Measurements from ENCODE around the gene SLC6A11. TPM values are rescaled to one million over a fixed set of nuclear protein-coding genes. Genes with fewer than 3 reads are reported as not detected.

SLC6A11 gene
- total RNA-seq, 1 donor from 2014 or later = 0.19 TPM

DNA sequence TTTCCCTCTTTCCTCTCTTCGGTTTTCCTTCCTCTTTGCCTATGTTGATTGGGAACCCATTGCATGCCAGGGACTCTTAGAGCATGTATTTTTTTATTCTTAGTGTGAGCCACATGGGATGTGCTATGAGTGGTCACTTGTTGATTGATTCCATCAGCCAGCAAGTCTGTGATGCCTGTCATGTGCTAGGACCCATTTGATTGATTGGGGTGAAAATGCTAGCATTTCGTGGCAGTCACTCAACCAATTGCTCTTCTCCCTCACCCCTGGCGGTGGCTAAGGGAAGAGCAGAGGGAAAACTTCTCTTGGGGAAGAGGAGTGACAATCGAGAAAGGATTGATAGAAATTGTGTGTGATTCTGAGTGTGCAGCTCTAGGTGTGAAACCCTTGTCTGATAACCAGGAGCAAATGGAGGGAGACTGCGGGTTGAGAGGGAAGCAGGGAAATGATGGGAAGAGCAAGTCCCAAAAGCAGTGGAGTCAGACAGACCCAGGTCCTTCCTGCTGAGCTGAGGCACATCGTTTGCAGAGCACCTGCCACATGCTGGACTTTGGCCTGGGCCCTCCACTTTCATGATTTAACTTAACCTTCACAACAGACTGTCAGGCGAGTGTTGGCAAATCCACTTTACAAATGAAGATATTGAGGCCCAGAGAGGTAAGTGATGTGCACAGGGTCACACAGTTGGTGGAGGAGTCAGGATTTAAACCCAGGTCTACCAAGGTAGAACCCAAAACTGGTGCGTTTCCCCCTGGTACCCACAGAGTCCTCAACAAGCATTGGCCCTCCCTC, 40.0 kb downstream of the SLC6A11 start:
- Mint-ChIP-seq H3K9me3 (ENCODE audit: low read depth) (no peaks in the 10 kb centered on the region), H3K36me3 (ENCODE audit: insufficient read depth) (no peaks in the 10 kb centered on the region), H3K4me1 (ENCODE audit: low read depth) (no peaks in the 10 kb centered on the region), H3K27ac (no peak overlapping the region), H3K27me3 (peaks cover 43% of the 10 kb centered on the region), H3K4me3 (ENCODE audit: low read depth) (no peak overlapping the region)
- TF ChIP-seq, protein P1, sequence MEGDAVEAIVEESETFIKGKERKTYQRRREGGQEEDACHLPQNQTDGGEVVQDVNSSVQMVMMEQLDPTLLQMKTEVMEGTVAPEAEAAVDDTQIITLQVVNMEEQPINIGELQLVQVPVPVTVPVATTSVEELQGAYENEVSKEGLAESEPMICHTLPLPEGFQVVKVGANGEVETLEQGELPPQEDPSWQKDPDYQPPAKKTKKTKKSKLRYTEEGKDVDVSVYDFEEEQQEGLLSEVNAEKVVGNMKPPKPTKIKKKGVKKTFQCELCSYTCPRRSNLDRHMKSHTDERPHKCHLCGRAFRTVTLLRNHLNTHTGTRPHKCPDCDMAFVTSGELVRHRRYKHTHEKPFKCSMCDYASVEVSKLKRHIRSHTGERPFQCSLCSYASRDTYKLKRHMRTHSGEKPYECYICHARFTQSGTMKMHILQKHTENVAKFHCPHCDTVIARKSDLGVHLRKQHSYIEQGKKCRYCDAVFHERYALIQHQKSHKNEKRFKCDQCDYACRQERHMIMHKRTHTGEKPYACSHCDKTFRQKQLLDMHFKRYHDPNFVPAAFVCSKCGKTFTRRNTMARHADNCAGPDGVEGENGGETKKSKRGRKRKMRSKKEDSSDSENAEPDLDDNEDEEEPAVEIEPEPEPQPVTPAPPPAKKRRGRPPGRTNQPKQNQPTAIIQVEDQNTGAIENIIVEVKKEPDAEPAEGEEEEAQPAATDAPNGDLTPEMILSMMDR (IDR thresholded peaks at IDR 0.05; ENCODE audit: unreplicated experiment) = peak; percentile 59
- no peak for DNase-seq (ENCODE audit: low spot score, unreplicated experiment)

DNA sequence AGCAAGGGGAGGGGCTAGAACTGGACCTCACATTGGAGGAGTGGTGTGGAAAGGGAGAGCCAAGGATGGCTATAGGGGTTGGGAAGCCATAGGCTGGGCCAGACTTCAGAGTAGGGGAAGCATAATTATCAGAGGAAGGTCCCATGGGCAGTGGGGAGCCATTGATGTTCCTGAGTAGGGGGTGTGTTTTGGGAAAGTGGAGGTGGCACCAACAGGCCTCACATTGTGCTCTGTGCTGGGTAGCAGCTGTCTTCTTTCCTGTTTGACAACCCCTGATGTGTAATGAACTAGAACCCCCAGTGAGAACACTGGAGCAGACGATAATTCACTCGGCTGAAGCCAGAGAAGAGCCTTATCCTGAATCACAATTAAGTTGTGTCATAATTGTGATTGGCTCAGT, 41.2 kb downstream of the SLC6A11 start:
- DNase-seq (ENCODE audit: low spot score, unreplicated experiment) = no peak
- H3K27ac Mint-ChIP-seq = no peak overlapping the region
- H3K4me3 Mint-ChIP-seq (ENCODE audit: low read depth) = no peak overlapping the region
- TF ChIP-seq, protein P1 (IDR thresholded peaks at IDR 0.05; ENCODE audit: unreplicated experiment) = no peak
- H3K4me1 Mint-ChIP-seq (ENCODE audit: low read depth) = no peaks in the 10 kb centered on the region
- H3K27me3 Mint-ChIP-seq = peaks cover 54% of the 10 kb centered on the region
- H3K36me3 Mint-ChIP-seq (ENCODE audit: insufficient read depth) = no peaks in the 10 kb centered on the region
- H3K9me3 Mint-ChIP-seq (ENCODE audit: low read depth) = no peaks in the 10 kb centered on the region

DNA sequence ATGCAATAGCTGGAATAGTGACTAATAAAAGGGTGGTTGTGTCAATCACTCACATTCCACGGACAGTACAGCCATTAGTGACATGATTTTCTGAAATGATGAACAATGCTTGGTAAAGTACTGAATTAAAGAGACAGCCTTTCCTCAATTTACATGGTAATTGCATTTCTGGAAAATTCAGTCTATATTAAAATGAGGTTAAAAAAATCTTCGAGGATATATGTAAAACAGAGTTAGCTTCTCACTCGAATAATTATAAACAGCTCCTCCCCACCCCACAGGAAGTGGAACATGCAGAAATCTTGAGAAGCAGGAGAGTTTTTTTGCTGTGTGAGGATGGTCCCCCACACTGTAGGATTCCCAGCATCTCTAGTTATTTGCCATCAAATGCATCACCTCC, 42.1 kb downstream of the SLC6A11 start:
- Mint-ChIP-seq H3K9me3 (ENCODE audit: low read depth) (no peaks in the 10 kb centered on the region), H3K36me3 (ENCODE audit: insufficient read depth) (no peaks in the 10 kb centered on the region), H3K4me3 (ENCODE audit: low read depth) (no peak overlapping the region), H3K27me3 (peaks cover 56% of the 10 kb centered on the region), H3K4me1 (ENCODE audit: low read depth) (no peaks in the 10 kb centered on the region), H3K27ac (no peak overlapping the region)
- no peak for DNase-seq (ENCODE audit: low spot score, unreplicated experiment)
- TF ChIP-seq, protein P1 (IDR thresholded peaks at IDR 0.05; ENCODE audit: unreplicated experiment) = no peak

DNA sequence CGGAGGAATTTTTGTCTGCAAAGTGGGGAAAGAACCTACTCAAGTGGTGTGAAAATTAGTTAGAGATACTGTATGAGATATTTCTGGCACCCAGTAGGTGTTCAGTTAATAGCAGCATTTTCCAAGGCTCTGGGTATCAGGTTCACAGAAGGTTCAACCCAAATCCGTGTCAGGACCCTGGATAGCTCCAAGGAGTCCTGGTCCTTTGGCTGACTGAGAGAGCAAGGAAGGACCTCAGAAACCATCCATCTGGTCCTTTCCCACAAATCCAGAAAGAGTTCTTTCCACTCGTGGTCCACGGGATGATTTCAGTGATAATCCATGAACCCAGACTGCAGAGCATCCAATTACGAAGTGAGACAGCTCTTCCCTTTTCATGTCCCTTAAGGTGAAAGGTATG, 51.4 kb downstream of the SLC6A11 start:
- no peak overlapping the region for H3K4me3 Mint-ChIP-seq (ENCODE audit: low read depth)
- no peaks in the 10 kb centered on the region for H3K4me1 Mint-ChIP-seq (ENCODE audit: low read depth)
- TF ChIP-seq, protein P1 (IDR thresholded peaks at IDR 0.05; ENCODE audit: unreplicated experiment) = no peak
- H3K36me3 Mint-ChIP-seq (ENCODE audit: insufficient read depth) = no peaks in the 10 kb centered on the region
- H3K27ac Mint-ChIP-seq = no peak overlapping the region
- DNase-seq (ENCODE audit: low spot score, unreplicated experiment) = peak; percentile 41
- H3K27me3 Mint-ChIP-seq = peaks cover 71% of the 10 kb centered on the region
- H3K9me3 Mint-ChIP-seq (ENCODE audit: low read depth) = no peaks in the 10 kb centered on the region

DNA sequence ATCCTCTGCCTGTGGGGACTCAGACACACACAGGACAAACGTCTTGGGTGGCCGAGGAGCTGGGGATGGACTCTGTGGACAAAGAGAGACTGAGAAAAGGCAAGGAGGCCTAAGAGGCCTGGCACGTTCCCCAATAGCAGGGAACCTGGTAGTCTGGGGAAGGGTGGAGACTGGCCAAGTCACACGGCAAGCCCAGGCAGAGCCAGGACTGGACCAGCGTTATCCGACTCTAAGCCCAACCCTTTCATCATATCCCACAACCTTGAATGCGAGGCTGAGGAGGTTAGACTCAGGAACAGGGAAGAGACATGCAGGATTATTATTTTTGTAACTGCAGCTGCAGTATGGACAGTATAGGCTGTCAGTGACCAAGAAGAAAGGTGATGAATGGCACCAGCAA, 53.4 kb downstream of the SLC6A11 start:
- TF ChIP-seq, protein P1 (IDR thresholded peaks at IDR 0.05; ENCODE audit: unreplicated experiment) = no peak
- Mint-ChIP-seq H3K36me3 (ENCODE audit: insufficient read depth) (no peaks in the 10 kb centered on the region), H3K9me3 (ENCODE audit: low read depth) (no peaks in the 10 kb centered on the region), H3K27me3 (peaks cover 64% of the 10 kb centered on the region), H3K4me3 (ENCODE audit: low read depth) (no peak overlapping the region), H3K27ac (no peak overlapping the region), H3K4me1 (ENCODE audit: low read depth) (no peaks in the 10 kb centered on the region)
- no peak for DNase-seq (ENCODE audit: low spot score, unreplicated experiment)
